GM12878 (cell line): ENCODE data around the gene WDR18. TPM values are rescaled to one million over a fixed set of nuclear protein-coding genes. Genes with fewer than 3 reads are reported as not detected.
A peak's percentile ranks its signal among the peaks of the same experiment; 100 is the strongest.

Experiments used
- ATAC-seq: fragments of 200-7000 bp; cut with Tn5 transposase; 3 replicates; pipeline ENCODE4 v1.9.1; 2020; ENCODE audit warnings: mild to moderate bottlenecking, moderate library complexity
- BruUV-seq: library from RNA; stranded (reverse); fragments of 400-500 nt; replicated peaks from 2 replicates; lab custom pipeline; 2021; lab: Mats Ljungman, UMichigan
- CTCF ChIA-PET: fragments of 300-600 bp; sonication (Branson Sonifier 250); formaldehyde crosslinking; extraction: SDS; loops from one replicate; lab custom pipeline; 2021; ENCODE audit warnings: inconsistent platforms; lab: Yijun Ruan, JAX
- POLR2A ChIA-PET: fragments of 350-600 bp; formaldehyde crosslinking; extraction: SDS; loops from one replicate; lab custom pipeline; 2021; ENCODE audit warnings: inconsistent platforms; lab: Charles Lee
- RAD21 ChIA-PET: fragments of 300-600 bp; sonication (Branson Sonifier 250); formaldehyde crosslinking; loops from one replicate; lab custom pipeline; 2023; ENCODE audit warnings: antibody characterized with exemption; ENCODE audit not compliant: unreplicated experiment; lab: Charles Lee
- SMC1A ChIA-PET: fragments of 300-600 bp; sonication (Branson Sonifier 250); formaldehyde crosslinking; loops from one replicate; lab custom pipeline; 2023; ENCODE audit not compliant: unreplicated experiment, uncharacterized antibody; lab: Charles Lee
- DNase-seq: peaks from one replicate; pipeline ENCODE4 v3.0.0-alpha.2; 2011; ENCODE audit warnings: low read depth, low spot score
- FAIRE-seq: peaks from 3 replicates; lab custom pipeline; 2011; peaks lifted over from hg19 to GRCh38; lab: Jason Lieb, UNC
- H2AFZ ChIP-seq: 2 replicates; pipeline ENCODE4 v1.6.0; 2011; ENCODE audit warnings: low read depth, low read length, control low read depth; ENCODE audit not compliant: control insufficient read depth
- H3K27ac ChIP-seq: 2 replicates; pipeline ENCODE4 v1.5.1; 2011; ENCODE audit warnings: control low read depth; ENCODE audit not compliant: control insufficient read depth, insufficient read depth
- H3K27me3 ChIP-seq, 2 experiments: replicated peaks in 1 of 2; 2 replicates each; pipeline versions ENCODE4 v1.6.0 to v1.6.1; 2011; ENCODE audit warnings: low read length in 1 of 2; ENCODE audit not compliant: control insufficient read depth in 2 of 2, insufficient read depth in 2 of 2
- H3K36me3 ChIP-seq, 2 experiments: 2 replicates each; pipeline ENCODE4 v1.5.1; 2011; ENCODE audit warnings: low read length in 1 of 2; ENCODE audit not compliant: control insufficient read depth in 2 of 2, insufficient read depth in 2 of 2
- H3K4me1 ChIP-seq: 2 replicates; pipeline ENCODE4 v1.6.1; 2011; ENCODE audit warnings: mild to moderate bottlenecking, low read length, moderate library complexity, mixed read lengths; ENCODE audit not compliant: control insufficient read depth, insufficient read depth
- H3K4me2 ChIP-seq: 2 replicates; pipeline ENCODE4 v1.6.0; 2011; ENCODE audit warnings: control low read depth; ENCODE audit not compliant: control insufficient read depth, insufficient read depth
- H3K4me3 ChIP-seq: fragments of 200-600 bp; sonication (generic); 2 replicates; pipeline ENCODE4 v1.5.1; 2016
- H3K79me2 ChIP-seq: 2 replicates; pipeline ENCODE4 v1.6.0; 2011; ENCODE audit warnings: low read length; ENCODE audit not compliant: control insufficient read depth, insufficient read depth
- H3K9ac ChIP-seq: 2 replicates; pipeline ENCODE4 v1.8.0; 2011; ENCODE audit warnings: low read length, control low read depth, mixed read lengths; ENCODE audit not compliant: control insufficient read depth, insufficient read depth
- H3K9me3 ChIP-seq: replicated peaks from 3 replicates; pipeline ENCODE4 v1.5.1; 2011; ENCODE audit warnings: mild to moderate bottlenecking, low read length; ENCODE audit not compliant: control insufficient read depth, insufficient read depth
- H4K20me1 ChIP-seq: 2 replicates; pipeline ENCODE4 v1.6.0; 2011; ENCODE audit not compliant: control insufficient read depth, insufficient read depth
- BHLHE40 ChIP-seq, 2 experiments: fragments of 450-650 bp in 1 of 2; IDR thresholded peaks; 2 replicates each; pipeline ENCODE4 v1.6.1; 2011 to 2017; ENCODE audit warnings: low read depth in 2 of 2, borderline replicate concordance in 1 of 2, improper control_type of control experiment in 1 of 2, low read length in 1 of 2, mild to moderate bottlenecking in 1 of 2
- CBX5 ChIP-seq: sonication (generic); IDR thresholded peaks from 2 replicates; pipeline ENCODE4 v1.6.1; 2016; ENCODE audit warnings: low read depth, moderate library complexity, mild to moderate bottlenecking, inconsistent platforms
- CHD2 ChIP-seq: IDR thresholded peaks from 2 replicates; pipeline ENCODE4 v1.6.1; 2011; ENCODE audit warnings: low read depth, low read length, improper control_type of control experiment, borderline replicate concordance
- EP300 ChIP-seq, 2 experiments: fragments of 150-350 bp in 1 of 2; IDR thresholded peaks; 2 replicates each; pipeline ENCODE4 v1.6.1; 2011 to 2012; ENCODE audit warnings: low read depth in 2 of 2, low read length in 2 of 2, borderline replicate concordance in 1 of 2, improper control_type of control experiment in 1 of 2, inconsistent platforms in 1 of 2; ENCODE audit not compliant: control insufficient read depth in 1 of 2
- HDAC2 ChIP-seq: fragments of 200-600 bp; sonication (generic); IDR thresholded peaks from 2 replicates; pipeline ENCODE4 v1.6.1; 2017
- IKZF1 ChIP-seq: fragments of 450-650 bp; conservative IDR thresholded peaks from 2 replicates; pipeline ENCODE4 v1.6.1; 2017; ENCODE audit warnings: antibody characterized with exemption, mild to moderate bottlenecking
- JUNB ChIP-seq: IDR thresholded peaks from 2 replicates; pipeline ENCODE4 v1.6.1; 2016; ENCODE audit warnings: antibody characterized with exemption, mild to moderate bottlenecking
- MXI1 ChIP-seq: fragments of 150-350 bp; IDR thresholded peaks from 2 replicates; pipeline ENCODE4 v1.6.1; 2011; ENCODE audit warnings: low read depth, mild to moderate bottlenecking, inconsistent platforms, low read length, improper control_type of control experiment
- NRF1 ChIP-seq: conservative IDR thresholded peaks from 2 replicates; pipeline ENCODE4 v1.6.1; 2011; ENCODE audit warnings: mild to moderate bottlenecking, low read depth, low read length, improper control_type of control experiment
- POLR2AphosphoS5 ChIP-seq: IDR thresholded peaks from 2 replicates; pipeline ENCODE4 v1.6.1; 2011; ENCODE audit warnings: mild to moderate bottlenecking, low read length, inconsistent platforms
- RFX5 ChIP-seq: IDR thresholded peaks from 2 replicates; pipeline ENCODE4 v1.6.1; 2011; ENCODE audit warnings: low read depth, low read length, improper control_type of control experiment
- SKIL ChIP-seq: fragments of 450-650 bp; IDR thresholded peaks from 2 replicates; pipeline ENCODE4 v1.6.1; 2017; ENCODE audit warnings: mild to moderate bottlenecking, low read depth, inconsistent platforms; ENCODE audit not compliant: poor library complexity, severe bottlenecking
- SMARCA5 ChIP-seq: fragments of 450-650 bp; IDR thresholded peaks from 2 replicates; pipeline ENCODE4 v1.6.1; 2017; ENCODE audit warnings: mild to moderate bottlenecking
- SP1 ChIP-seq: IDR thresholded peaks from one replicate; pipeline ENCODE4 v1.6.1; 2011; ENCODE audit warnings: low read depth, low read length
- TCF3 ChIP-seq: IDR thresholded peaks from 2 replicates; pipeline ENCODE4 v1.6.1; 2012; ENCODE audit warnings: low read depth, mild to moderate bottlenecking, low read length, borderline replicate concordance; ENCODE audit not compliant: insufficient read depth
- ZNF274 ChIP-seq: IDR thresholded peaks from one replicate; pipeline ENCODE4 v1.8.0; 2011; ENCODE audit not compliant: insufficient read length, insufficient read depth
- WGBS: methylation state at CpG from one replicate; pipeline ENCODE4 v1.1.6; 2016; ENCODE audit warnings: low lambda C conversion rate; ENCODE audit not compliant: insufficient replicate concordance, insufficient coverage; ENCODE audit errors: missing lambda C conversion rate; 5-methylcytosine and 5-hydroxymethylcytosine counted together
- in situ Hi-C: fragments of 300-500 bp; cut with MboI; formaldehyde crosslinking; loops from 9 replicates; pipeline ENCODE4 v1.14.3; 2018; ENCODE audit warnings: mixed read lengths
- intact Hi-C: fragments of 100-400 bp; cut with micrococcal nuclease; formaldehyde crosslinking; loops from one replicate; pipeline ENCODE4 v1.14.2; 2022; ENCODE audit not compliant: unreplicated experiment
- polyA plus RNA-seq, 11 experiments: library from polyadenylated mRNA; depleted of rRNA in 4 of 11; unstranded in 6 of 11; stranded (reverse) in 5 of 11; fragments of >200 nt; fragmentation: Nextera tagmentation in 4 of 11; fragmentation: Illumina TruSeq in 1 of 11; extraction: Ambion mirVana in 4 of 11; extraction: Trizol in 1 of 11; gene quantifications; 1 replicate in 1 of 11; 2 replicates in 10 of 11; pipeline versions ENCODE4 v1.2.1 to v1.2.3, GENCODE V29; 2011 to 2016; ENCODE audit warnings: inconsistent platforms in 2 of 11, missing spikeins in 2 of 11, low read depth in 1 of 11
- total RNA-seq, 4 experiments: library from RNA; depleted of rRNA in 3 of 4; stranded (reverse); fragments of >200 nt in 3 of 4; fragmentation: Illumina TruSeq in 1 of 4; extraction: Trizol in 1 of 4; gene quantifications; 2 replicates each; pipeline versions ENCODE4 v1.2.1 to v1.2.3, GENCODE V29; 2013 to 2021

Gene WDR18
- total and polyA plus RNA-seq, 10 of the 15 experiments (the other 5 are each of a cell fraction or from before 2014, with no cell fraction given): 3.0 to 206 (median 62.3) TPM

GRCh38 chr19:936175-936546 is 48.0 kb upstream of the WDR18 start:
- DNase-seq (no peak), ATAC-seq (no peak), FAIRE-seq (no peak)
- intact Hi-C loops (no loop called here), in situ Hi-C loops (no loop called here)
- no peak overlapping the region for H3K4me2 ChIP-seq
- H3K36me3 ChIP-seq: peaks cover 19 to 23% of the 10 kb centered on the region in 2 experiments
- H3K79me2 ChIP-seq: peaks cover 75% of the 10 kb centered on the region
- no peak overlapping the region for H3K9ac ChIP-seq
- SMC1A ChIA-PET: no interaction called here
- H4K20me1 ChIP-seq: no peaks in the 10 kb centered on the region; the same call in 1 of the 2 replicates
- TF ChIP-seq HDAC2 (no peak), RFX5 (no peak), SP1 (no peak), CHD2 (no peak), IKZF1 (no peak)
- no peak overlapping the region for H3K4me3 ChIP-seq
- RAD21 ChIA-PET: no interaction called here
- H3K27me3 ChIP-seq: no peaks in the 10 kb centered on the region
- peaks cover 21% of the 10 kb centered on the region for H3K4me1 ChIP-seq
- peaks cover 4% of the 10 kb centered on the region for H3K9me3 ChIP-seq
- BruUV-seq: no TSS peak
- CTCF ChIA-PET: no interaction called here
- no peak overlapping the region for H2AFZ ChIP-seq
- POLR2A ChIA-PET: interaction anchor here (0.5 to 1.2 kb wide), 4 partner anchors 9 to 128 kb away, joined by 3 to 6 read pairs (median 4); partner anchors contain the start of genes MED16 and RNU6-9
- no peak overlapping the region for H3K27ac ChIP-seq
- WGBS: 100% methylated on average over 10 of the region's 10 CpGs

- CTCF ChIA-PET: no interaction called here
- peak; percentile 75 for FAIRE-seq
- TF ChIP-seq CBX5 (0 out of 2 replicates have a peak, but pooled peaks have one; percentile 28), EP300 (IDR thresholded peaks at IDR 0.05; ENCODE audit: borderline replicate concordance in 1 of 2, control insufficient read depth in 1 of 2, low read depth in 2 of 2, low read length in 2 of 2) (0 out of 4 replicates have a peak, but pooled peaks of 1 of the 2 experiments have one; percentile 25), SKIL (peak; percentile 47), BHLHE40 (IDR thresholded peaks at IDR 0.05; ENCODE audit: borderline replicate concordance in 1 of 2, low read depth in 2 of 2, low read length in 1 of 2) (peak in 1 of 2 experiments; percentile 31; a peak in 1 of 4 replicates), SP1 (peak; percentile 29), JUNB (no peak), SMARCA5 (peak; percentile 54; the same call in 1 of the 2 replicates), TCF3 (0 out of 2 replicates have a peak, but pooled peaks have one; percentile 31), MXI1 (no peak), NRF1 (no peak), POLR2AphosphoS5 (peak; percentile 33; the same call in 1 of the 2 replicates), ZNF274 (no peak)
Measured at GRCh38 chr19:937259-937694, 46.9 kb upstream of the WDR18 start.

More at GRCh38 chr19:937259-937694, 46.9 kb upstream of the WDR18 start:
- ATAC-seq (peak; percentile 33), DNase-seq (no peak)
- in situ Hi-C loops: no loop called here
- H3K9me3 ChIP-seq: peaks cover 4% of the 10 kb centered on the region
- ChIA-PET SMC1A (no interaction called here), RAD21 (no interaction called here), POLR2A (interaction anchor here (1.0 to 1.2 kb wide), 2 partner anchors 10 to 47 kb away, joined by 3 read pairs; partner anchors contain the start of gene WDR18)
- peaks cover 24 to 30% of the 10 kb centered on the region in 2 experiments for H3K36me3 ChIP-seq
- intact Hi-C loops: no loop called here
- H4K20me1 ChIP-seq: no peaks in the 10 kb centered on the region; the same call in 1 of the 2 replicates
- BruUV-seq: TSS peak; percentile 57
- H3K4me3 ChIP-seq: no peak overlapping the region
- peaks cover 80% of the 10 kb centered on the region for H3K79me2 ChIP-seq
- H3K27ac ChIP-seq: no peak overlapping the region
- no peak overlapping the region for H2AFZ ChIP-seq
- WGBS: 45% methylated on average over 16 of the region's 16 CpGs
- H3K9ac ChIP-seq: no peak overlapping the region
- no peak overlapping the region; the same call in 1 of the 2 replicates for H3K4me2 ChIP-seq
- no peaks in the 10 kb centered on the region for H3K27me3 ChIP-seq
- H3K4me1 ChIP-seq: peaks cover 17% of the 10 kb centered on the region
